K562 (cell line): ENCODE results near the gene CALHM4. TPM values are rescaled to one million over a fixed set of nuclear protein-coding genes. Genes with fewer than 3 reads are reported as not detected.

Experiments
- ARID1B ChIP-seq: fragments of 450-650 bp; IDR thresholded peaks from 2 replicates; pipeline ENCODE4 v1.6.1; 2016; ENCODE audit warnings: antibody characterized with exemption, mild to moderate bottlenecking, inconsistent platforms
- BACH1 ChIP-seq: fragments of 200-800 bp; sonication (Bioruptor generic); IDR thresholded peaks from 2 replicates; pipeline ENCODE4 v1.6.1; 2016; ENCODE audit warnings: missing genetic modification characterization, missing compliant biosample characterization
- CEBPB ChIP-seq: fragments of 450-650 bp; IDR thresholded peaks from 2 replicates; pipeline ENCODE4 v1.6.1; 2016; ENCODE audit warnings: missing genetic modification characterization, missing compliant biosample characterization
- COPS2 ChIP-seq: fragments of 450-650 bp; conservative IDR thresholded peaks from 2 replicates; pipeline ENCODE4 v1.6.1; 2016; ENCODE audit warnings: mild to moderate bottlenecking, moderate library complexity
- CTBP1 ChIP-seq: fragments of 450-650 bp; IDR thresholded peaks from 2 replicates; pipeline ENCODE4 v1.6.1; 2016; ENCODE audit warnings: borderline replicate concordance
- GATAD2A ChIP-seq: fragments of 450-650 bp; IDR thresholded peaks from 2 replicates; pipeline ENCODE4 v1.6.1; 2017
- L3MBTL2 ChIP-seq: fragments of 450-650 bp; IDR thresholded peaks from 2 replicates; pipeline ENCODE4 v1.6.1; 2016; ENCODE audit warnings: mild to moderate bottlenecking, moderate library complexity
- MEIS2 ChIP-seq: fragments of 450-650 bp; IDR thresholded peaks from 2 replicates; pipeline ENCODE4 v1.6.1; 2014; ENCODE audit warnings: mild to moderate bottlenecking; ENCODE audit not compliant: partially characterized antibody
- MNT ChIP-seq, 2 experiments: fragments of 450-650 bp; conservative IDR thresholded peaks; 2 replicates each; pipeline ENCODE4 v1.6.1; 2017; ENCODE audit warnings: mild to moderate bottlenecking in 2 of 2, moderate library complexity in 2 of 2
- NELFE ChIP-seq: IDR thresholded peaks from 2 replicates; pipeline ENCODE4 v1.6.1; 2011; ENCODE audit warnings: mild to moderate bottlenecking; ENCODE audit not compliant: insufficient read depth, insufficient read length
- NR2C2 ChIP-seq, 2 experiments: fragments of 200-800 bp in 1 of 2; sonication (Bioruptor generic) in 1 of 2; sonication (generic) in 1 of 2; formaldehyde crosslinking in 1 of 2; IDR thresholded peaks; 2 replicates each; pipeline versions ENCODE4 v1.6.1 to v1.8.0; 2016 to 2022; ENCODE audit warnings: mild to moderate bottlenecking in 1 of 2, missing compliant biosample characterization in 1 of 2, missing genetic modification characterization in 1 of 2, missing genetic modification reagents in 1 of 2
- PHF20 ChIP-seq: fragments of 450-650 bp; IDR thresholded peaks from 2 replicates; pipeline ENCODE4 v1.6.1; 2018; ENCODE audit not compliant: partially characterized antibody
- POLR2AphosphoS5 ChIP-seq: IDR thresholded peaks from 2 replicates; pipeline ENCODE4 v1.6.1; 2011; ENCODE audit warnings: mild to moderate bottlenecking, low read depth, low read length, moderate library complexity; ENCODE audit not compliant: control insufficient read depth, insufficient read depth
- PRDM10 ChIP-seq: fragments of 450-650 bp; IDR thresholded peaks from 2 replicates; pipeline ENCODE4 v1.6.1; 2018; ENCODE audit not compliant: partially characterized antibody
- TGIF2 ChIP-seq: sonication (generic); formaldehyde crosslinking; IDR thresholded peaks from 2 replicates; pipeline ENCODE4 v1.8.1; 2022; ENCODE audit warnings: mild to moderate bottlenecking, missing genetic modification reagents, moderate library complexity
- THAP12 ChIP-seq: fragments of 250-450 bp; sonication (Bioruptor Pico); IDR thresholded peaks from 2 replicates; pipeline ENCODE4 v1.9.0; 2021; ENCODE audit warnings: mild to moderate bottlenecking, inconsistent platforms
- THRB ChIP-seq: fragments of 450-650 bp; formaldehyde crosslinking; conservative IDR thresholded peaks from 2 replicates; pipeline ENCODE4 v1.4.0; 2022; ENCODE audit warnings: mild to moderate bottlenecking, missing genetic modification characterization
- ZNF830 ChIP-seq: fragments of 250-450 bp; sonication (Bioruptor Pico); IDR thresholded peaks from 2 replicates; pipeline ENCODE4 v1.5.0; 2021; ENCODE audit warnings: mild to moderate bottlenecking
- polyA plus RNA-seq, 8 experiments: library from polyadenylated mRNA; depleted of rRNA in 4 of 8; stranded (reverse) in 5 of 8; unstranded in 3 of 8; fragments of >200 nt; fragmentation: Nextera tagmentation in 2 of 8; fragmentation: Illumina TruSeq in 1 of 8; extraction: Ambion mirVana in 2 of 8; extraction: Trizol in 1 of 8; gene quantifications; 2 replicates each; pipeline versions ENCODE4 v1.2.1 to v1.2.3, GENCODE V29; 2011 to 2014; ENCODE audit warnings: inconsistent platforms in 1 of 8, missing spikeins in 1 of 8
- total RNA-seq, 7 experiments: library from RNA; depleted of rRNA in 6 of 7; stranded (reverse); fragments of >200 nt in 6 of 7; fragmentation: Illumina TruSeq in 2 of 7; extraction: Trizol in 2 of 7; gene quantifications; 2 replicates each; pipeline versions ENCODE4 v1.2.1 to v1.2.3, GENCODE V29; 2011 to 2021; ENCODE audit warnings: low replicate concordance in 1 of 7

The CALHM4 gene
- total and polyA plus RNA-seq, 9 of the 15 experiments (the other 6 are each of a cell fraction or from before 2014, with no cell fraction given): not detected

GRCh38 chr6:116570856-116571682 is 17.5 kb downstream of the CALHM4 start, which contains the start of gene RWDD1 (continued):
- no peak for TF ChIP-seq THRB
- TF ChIP-seq THAP12 (CRISPR knock-in tag): peak; percentile 72; the same call in 1 of the 2 replicates
- TF ChIP-seq POLR2AphosphoS5: peak; percentile 89
- no peak for TF ChIP-seq NELFE
- peak; percentile 89 to 95 for TF ChIP-seq MNT (conservative IDR thresholded peaks at IDR 0.05)
- 0 out of 2 replicates have a peak, but pooled peaks have one; percentile 32 for TF ChIP-seq GATAD2A
- TF ChIP-seq NR2C2 (CRISPR knock-in tag; IDR thresholded peaks at IDR 0.05): peak; percentile 67; the same call in 1 of the 2 replicates
- TF ChIP-seq NR2C2 (tag; IDR thresholded peaks at IDR 0.05): no peak; the same call in 1 of the 2 replicates
- TF ChIP-seq MEIS2: peak; percentile 91
- no peak; the same call in 1 of the 2 replicates for TF ChIP-seq ARID1B
- TF ChIP-seq CTBP1: peak; percentile 97
- no peak; the same call in 1 of the 2 replicates for TF ChIP-seq ZNF830
- TF ChIP-seq PRDM10: peak; percentile 73
- TF ChIP-seq L3MBTL2: peak; percentile 94
- peak; percentile 87; the same call in 1 of the 2 replicates for TF ChIP-seq TGIF2 (CRISPR knock-in tag)
- TF ChIP-seq BACH1 (tag): no peak
- TF ChIP-seq PHF20: peak; percentile 86
- TF ChIP-seq CEBPB (tag): peak; percentile 84
- TF ChIP-seq COPS2: no peak
